SU-DHL-6 (cell line): Measurements from ENCODE around the gene CPPED1.

Source experiments
- H2AFZ ChIP-seq: fragments of 200-600 bp; sonication (generic); 2 replicates; pipeline ENCODE4 v1.6.1; 2014; ENCODE audit warnings: low read depth, mild to moderate bottlenecking, moderate library complexity, mixed read lengths, antibody characterized with exemption, low read length; ENCODE audit not compliant: severe bottlenecking
- H3F3A ChIP-seq: fragments of 200-600 bp; shearing (Covaris generic); 2 replicates; pipeline ENCODE4 v1.6.0; 2016; ENCODE audit warnings: antibody characterized with exemption, mild to moderate bottlenecking; ENCODE audit not compliant: insufficient read depth
- H3K27ac ChIP-seq: fragments of 200-600 bp; sonication (generic); 2 replicates; pipeline ENCODE4 v1.5.1; 2016; ENCODE audit warnings: low read depth, mild to moderate bottlenecking, low read length, moderate library complexity, mixed read lengths
- H3K27me3 ChIP-seq: fragments of 200-600 bp; sonication (generic), shearing (Covaris generic); 2 replicates; pipeline ENCODE4 v1.6.0; 2014; ENCODE audit warnings: mild to moderate bottlenecking, low read length
- H3K36me3 ChIP-seq: fragments of 200-600 bp; sonication (generic); 2 replicates; pipeline ENCODE4 v1.6.1; 2014; ENCODE audit warnings: mild to moderate bottlenecking, low read length, mixed read lengths
- H3K4me2 ChIP-seq: fragments of 300-600, 200-600 bp; shearing (Covaris generic), sonication (generic); 2 replicates; pipeline ENCODE4 v1.6.0; 2014; ENCODE audit warnings: low read length, low read depth, mild to moderate bottlenecking; ENCODE audit not compliant: poor library complexity, severe bottlenecking
- H3K4me3 ChIP-seq: fragments of 200-600 bp; sonication (generic); 2 replicates; pipeline ENCODE4 v1.5.1; 2014; ENCODE audit warnings: antibody characterized with exemption, low read length, mild to moderate bottlenecking, mixed read lengths; ENCODE audit not compliant: insufficient read depth, poor library complexity, severe bottlenecking
- H3K79me2 ChIP-seq: fragments of 200-600 bp; sonication (generic); 2 replicates; pipeline ENCODE4 v1.6.1; 2014; ENCODE audit warnings: mild to moderate bottlenecking, low read length, moderate library complexity; ENCODE audit not compliant: insufficient read depth
- H3K9ac ChIP-seq: fragments of 200-600 bp; sonication (generic); 2 replicates; pipeline ENCODE4 v1.7.0; 2014; ENCODE audit warnings: mild to moderate bottlenecking, low read length
- H3K9me2 ChIP-seq: fragments of 200-600 bp; sonication (generic); replicated peaks from 2 replicates; pipeline ENCODE4 v1.6.1; 2014; ENCODE audit warnings: low read length; ENCODE audit not compliant: insufficient read depth
- H3K9me3 ChIP-seq: fragments of 200-600 bp; sonication (generic); 2 replicates; pipeline ENCODE4 v1.6.1; 2014; ENCODE audit warnings: low read length, mixed read lengths; ENCODE audit not compliant: insufficient read depth
- H4K20me1 ChIP-seq: fragments of 200-600 bp; sonication (generic); 2 replicates; pipeline ENCODE4 v1.6.1; 2014; ENCODE audit warnings: low read depth, mild to moderate bottlenecking, antibody characterized with exemption, low read length, moderate library complexity, mixed read lengths
- CTCF ChIP-seq: fragments of 200-600 bp; sonication (generic); IDR thresholded peaks from one replicate; pipeline ENCODE4 v1.5.1; 2017; ENCODE audit warnings: antibody characterized with exemption, mild to moderate bottlenecking, low read length, moderate library complexity; ENCODE audit not compliant: insufficient read depth, poor library complexity, severe bottlenecking
- EZH2phosphoT487 ChIP-seq: fragments of 200-600 bp; sonication (generic), shearing (Covaris generic); conservative IDR thresholded peaks from 2 replicates; pipeline ENCODE4 v1.6.1; 2018; ENCODE audit warnings: mild to moderate bottlenecking, antibody characterized with exemption, low read length, moderate library complexity, mixed read lengths

The CPPED1 gene

DNA sequence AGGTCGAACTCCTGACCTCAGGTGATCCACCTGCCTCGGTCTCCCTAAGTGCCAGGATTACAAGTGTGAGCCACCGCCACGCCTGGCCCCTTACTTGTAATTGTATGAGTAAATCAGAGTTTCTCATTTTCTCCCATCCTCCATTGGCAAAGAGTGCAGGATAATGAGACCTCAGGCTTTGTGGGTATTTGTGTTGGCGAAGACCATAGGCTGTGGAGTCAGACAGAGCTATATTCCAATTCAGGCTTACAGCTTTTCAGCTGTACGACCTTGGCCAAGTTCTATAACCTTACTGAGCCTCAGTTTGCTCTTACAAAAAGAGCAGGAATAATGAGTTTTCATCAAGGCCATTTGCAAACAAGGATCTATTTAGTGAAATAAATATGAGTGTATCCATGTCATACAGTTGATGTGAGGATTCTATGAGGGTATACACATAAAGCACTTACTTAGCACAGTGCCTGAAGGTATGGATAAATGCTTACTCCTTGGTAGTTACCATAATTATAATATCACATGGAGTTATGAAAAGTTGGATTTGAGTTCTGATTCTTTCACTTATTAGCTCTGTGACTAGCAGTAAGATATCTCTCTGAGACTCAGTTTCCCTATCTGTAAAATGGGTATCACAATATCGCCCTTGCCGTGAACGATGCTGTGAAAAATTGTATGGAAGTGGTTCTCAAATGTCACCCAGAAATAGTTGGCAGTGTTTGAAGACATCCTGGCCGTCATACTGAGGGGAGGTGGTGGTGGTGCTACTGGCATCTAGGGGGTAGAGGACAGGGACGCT lies 25.6 kb upstream of the CPPED1 start:
- Histone ChIP-seq H3K4me3 (no peak overlapping the region), H3K27ac (no peak overlapping the region), H3K27me3 (no peaks in the 10 kb centered on the region), H3K9ac (no peak overlapping the region), H3K79me2 (no peaks in the 10 kb centered on the region), H2AFZ (no peak overlapping the region), H3K36me3 (no peaks in the 10 kb centered on the region), H3F3A (no peaks in the 10 kb centered on the region), H3K4me2 (no peak overlapping the region), H3K9me2 (no peaks in the 10 kb centered on the region), H3K9me3 (no peaks in the 10 kb centered on the region), H4K20me1 (no peaks in the 10 kb centered on the region)
- no peak for TF ChIP-seq CTCF
- no peak for TF ChIP-seq EZH2phosphoT487

DNA sequence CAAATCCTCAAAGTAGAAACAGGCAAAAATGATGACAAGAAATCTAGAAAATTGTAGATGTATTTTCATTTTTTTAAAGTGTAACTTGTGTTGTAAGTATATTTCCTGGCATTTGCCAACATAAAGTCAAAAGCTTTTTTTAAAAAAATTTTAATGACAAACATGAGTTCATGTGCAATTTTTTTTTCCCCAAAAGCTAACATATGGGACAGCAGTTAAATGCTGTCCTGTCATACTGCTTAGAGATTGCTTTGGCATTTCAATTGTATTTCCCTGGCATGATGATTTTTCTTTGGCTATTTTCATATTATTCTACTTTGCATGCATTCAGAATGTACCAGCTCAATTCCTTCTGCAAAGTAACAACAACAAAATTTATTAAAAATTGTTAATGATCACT lies 24.5 kb upstream of the CPPED1 start:
- Histone ChIP-seq H3K9me2 (no peaks in the 10 kb centered on the region), H4K20me1 (no peaks in the 10 kb centered on the region), H3K4me2 (no peak overlapping the region), H3K36me3 (no peaks in the 10 kb centered on the region), H2AFZ (no peak overlapping the region), H3K9me3 (no peaks in the 10 kb centered on the region), H3K27ac (no peak overlapping the region), H3K9ac (no peak overlapping the region), H3K4me3 (no peak overlapping the region), H3K79me2 (no peaks in the 10 kb centered on the region), H3K27me3 (no peaks in the 10 kb centered on the region), H3F3A (no peaks in the 10 kb centered on the region)
- TF ChIP-seq EZH2phosphoT487 = no peak
- no peak for TF ChIP-seq CTCF

DNA sequence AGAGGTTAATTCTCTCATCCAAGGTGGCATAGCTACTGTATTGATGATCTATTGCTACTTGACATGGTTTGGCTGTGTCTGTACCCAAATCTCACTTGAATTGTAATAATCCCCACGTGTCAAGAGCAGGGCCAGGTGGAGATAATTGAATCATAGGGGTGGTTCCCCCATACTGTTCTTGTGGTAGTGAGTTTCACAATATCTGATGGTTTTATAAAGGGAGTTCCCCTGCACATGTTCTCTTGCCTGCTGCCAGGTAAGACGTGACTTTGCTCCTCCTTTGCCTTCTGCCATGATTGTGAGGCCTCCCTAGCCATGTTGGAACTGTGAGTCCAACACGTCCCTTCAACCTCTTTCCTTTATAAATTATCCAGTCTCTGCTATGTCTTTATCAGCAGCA lies 22.9 kb upstream of the CPPED1 start:
- TF ChIP-seq EZH2phosphoT487 = no peak
- no peak for TF ChIP-seq CTCF
- Histone ChIP-seq H3K36me3 (no peaks in the 10 kb centered on the region), H3K4me3 (no peak overlapping the region), H2AFZ (no peak overlapping the region), H3K4me2 (no peak overlapping the region), H3K9ac (no peak overlapping the region), H3K27ac (no peak overlapping the region), H3K9me3 (no peaks in the 10 kb centered on the region), H3K79me2 (no peaks in the 10 kb centered on the region), H3K9me2 (no peaks in the 10 kb centered on the region), H3F3A (no peaks in the 10 kb centered on the region), H4K20me1 (no peaks in the 10 kb centered on the region), H3K27me3 (no peaks in the 10 kb centered on the region)
